NCI-H146 treated with DMSO at 0.1 percent for 48 hours (cell line): ENCODE results near the gene DDX54.
A peak's percentile ranks its signal among the peaks of the same experiment; 100 is the strongest.
"Not testable (repeated sequence)": the region's sequence is repeated elsewhere in the genome, so short reads cannot be mapped to it uniquely, and the experiment has no call there.

ENCODE experiments used
- DNase-seq: peaks from one replicate; lab custom pipeline; 2025; ENCODE audit not compliant: unreplicated experiment; lab: John Stamatoyannopoulos, UW

Gene DDX54

DNA sequence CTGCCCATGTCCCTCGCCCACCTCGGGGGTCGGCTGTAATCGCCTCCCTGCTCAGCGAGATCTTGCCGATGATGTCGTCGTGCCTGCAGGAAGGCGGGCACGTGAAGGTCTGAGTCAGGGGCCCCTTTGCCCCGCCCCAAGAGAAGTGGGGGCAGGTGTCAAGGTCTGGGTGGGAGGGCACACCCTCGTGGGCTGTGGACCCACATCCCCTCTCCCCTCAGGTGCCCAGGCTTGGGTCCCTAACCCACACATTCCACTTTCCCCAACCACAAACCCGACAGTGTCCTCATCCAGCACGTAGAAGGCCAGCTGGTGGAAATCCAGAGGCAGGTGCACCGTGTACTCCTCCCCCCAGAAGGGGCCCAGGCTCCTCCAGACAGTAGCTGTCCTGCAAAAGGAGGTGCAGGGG is 57.5 kb downstream of the DDX54 start:
- DNase-seq, result no peak

DNA sequence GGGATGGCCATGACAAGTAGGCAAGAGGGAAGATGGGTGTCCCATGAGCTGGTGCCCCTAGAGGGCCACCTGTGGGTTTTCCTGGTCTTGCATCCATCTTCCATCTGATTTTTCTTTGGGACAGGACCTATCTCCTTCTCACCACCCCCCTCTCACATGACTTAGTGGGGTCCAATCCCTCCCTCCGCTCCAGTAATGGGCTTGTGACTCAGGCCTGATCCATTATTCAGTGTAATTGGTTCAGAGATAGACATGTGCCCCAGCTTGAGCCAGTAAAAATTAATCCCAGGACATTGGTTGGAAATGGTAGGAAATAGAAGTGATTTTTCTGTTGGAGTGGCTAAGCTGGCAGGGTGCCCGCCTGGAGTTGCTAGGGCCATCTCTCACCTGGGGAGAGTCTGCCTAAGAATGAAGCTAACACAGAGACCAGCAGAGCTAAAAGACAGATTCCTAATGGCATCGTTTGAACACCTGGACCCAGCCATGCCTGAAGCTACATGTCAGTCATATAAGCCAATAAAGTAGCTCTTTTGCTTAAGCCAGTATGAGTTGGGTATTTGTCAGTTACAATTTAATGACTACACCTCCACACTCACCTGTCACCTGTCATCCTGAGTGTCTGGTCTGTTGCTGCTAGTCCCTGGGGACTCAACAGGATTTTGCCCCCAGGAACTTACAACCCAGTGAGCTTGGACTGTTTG is 64.5 kb downstream of the DDX54 start:
- DNase-seq, result peak; percentile 76

DNA sequence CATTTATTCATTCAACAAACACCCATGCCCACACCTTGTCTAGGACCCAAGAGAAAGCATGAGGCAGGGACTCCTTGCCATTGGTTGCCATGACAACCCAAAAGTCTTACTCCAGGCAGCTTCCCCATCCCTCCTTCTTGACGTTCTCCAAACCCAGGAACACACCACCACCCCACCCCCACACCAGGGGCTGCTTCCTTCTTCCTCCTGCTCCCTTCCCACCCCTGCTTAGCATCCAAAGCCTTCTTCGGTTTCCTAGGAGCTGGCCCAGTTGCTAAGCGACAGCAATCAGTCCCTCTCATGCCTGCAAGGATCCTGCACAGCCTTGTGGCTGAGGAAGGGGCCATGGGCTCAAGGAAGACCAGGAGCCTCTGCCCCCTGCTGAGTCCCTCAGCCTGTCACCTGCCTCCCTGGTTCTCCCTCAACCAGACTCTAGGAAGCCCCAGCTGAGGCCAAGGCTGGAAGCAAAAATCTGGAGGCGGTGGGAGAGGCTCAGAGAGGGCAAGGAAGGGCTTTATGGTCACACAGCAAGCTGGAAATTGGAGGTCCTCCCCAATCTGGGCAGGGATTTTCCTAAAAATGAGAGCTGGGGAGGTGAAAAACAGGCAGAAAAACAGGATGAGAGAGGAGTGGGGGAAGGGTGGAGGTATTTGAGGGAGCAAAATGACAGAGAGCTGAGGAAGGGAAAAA is 65.2 kb downstream of the DDX54 start:
- DNase-seq, result no peak

DNA sequence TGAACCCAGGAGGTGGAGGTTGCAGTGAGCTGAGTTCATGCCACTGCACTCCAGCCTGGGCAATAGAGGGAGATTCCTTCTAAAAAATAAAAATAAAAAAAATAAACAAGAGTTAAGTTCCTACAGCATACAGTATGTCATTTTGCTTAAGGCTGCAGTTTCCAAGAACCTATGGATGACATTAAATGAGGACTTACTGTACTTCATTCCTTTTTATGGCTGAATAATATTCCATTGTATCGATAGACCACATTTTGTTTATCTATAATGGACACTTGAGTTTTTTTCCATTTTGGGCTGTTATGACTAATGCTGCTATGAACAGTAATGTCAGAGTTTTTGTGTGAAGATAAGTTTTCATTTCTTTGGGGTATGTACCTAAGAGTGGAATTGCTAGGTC is 67.1 kb downstream of the DDX54 start:
- no peak for DNase-seq

DNA sequence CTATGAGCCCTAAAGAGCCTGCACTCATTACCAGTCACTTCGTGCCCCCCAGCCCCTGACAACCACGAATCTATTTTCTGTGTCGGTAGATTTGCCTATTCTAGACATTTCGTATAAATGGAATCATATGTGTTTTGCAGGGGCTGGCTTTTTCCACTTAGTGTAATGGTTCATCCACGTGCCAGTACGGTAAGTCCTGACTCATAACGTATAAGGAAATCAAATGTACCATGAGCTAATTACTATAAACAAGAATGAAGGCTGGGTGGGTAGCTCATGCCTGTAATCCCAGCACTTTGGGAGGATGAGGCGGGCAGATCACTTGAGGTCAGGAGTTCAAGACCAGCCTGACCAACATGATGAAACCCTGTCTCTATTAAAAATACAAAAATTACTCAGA is 67.6 kb downstream of the DDX54 start:
- not testable (repeated sequence) for DNase-seq

DNA sequence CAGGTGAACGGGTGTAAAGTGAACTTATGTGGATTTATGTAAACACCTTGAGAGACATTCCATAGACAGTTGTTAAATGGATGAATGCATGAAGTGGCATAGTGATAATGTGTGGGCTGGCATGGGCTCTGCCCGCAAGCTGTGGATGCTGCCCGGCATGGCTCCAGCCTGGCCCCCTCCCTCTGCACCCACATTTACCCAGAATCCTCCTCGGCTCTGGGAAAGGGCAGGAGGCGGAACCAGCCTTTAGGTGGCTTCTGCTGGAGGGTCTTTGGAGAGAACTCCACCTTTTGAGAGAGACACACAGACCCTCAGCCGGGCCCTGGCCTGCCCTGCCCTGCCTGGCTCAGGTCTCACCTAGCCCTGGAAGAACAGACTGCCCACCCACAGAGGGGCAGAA is 68.4 kb downstream of the DDX54 start:
- no peak for DNase-seq

DNA sequence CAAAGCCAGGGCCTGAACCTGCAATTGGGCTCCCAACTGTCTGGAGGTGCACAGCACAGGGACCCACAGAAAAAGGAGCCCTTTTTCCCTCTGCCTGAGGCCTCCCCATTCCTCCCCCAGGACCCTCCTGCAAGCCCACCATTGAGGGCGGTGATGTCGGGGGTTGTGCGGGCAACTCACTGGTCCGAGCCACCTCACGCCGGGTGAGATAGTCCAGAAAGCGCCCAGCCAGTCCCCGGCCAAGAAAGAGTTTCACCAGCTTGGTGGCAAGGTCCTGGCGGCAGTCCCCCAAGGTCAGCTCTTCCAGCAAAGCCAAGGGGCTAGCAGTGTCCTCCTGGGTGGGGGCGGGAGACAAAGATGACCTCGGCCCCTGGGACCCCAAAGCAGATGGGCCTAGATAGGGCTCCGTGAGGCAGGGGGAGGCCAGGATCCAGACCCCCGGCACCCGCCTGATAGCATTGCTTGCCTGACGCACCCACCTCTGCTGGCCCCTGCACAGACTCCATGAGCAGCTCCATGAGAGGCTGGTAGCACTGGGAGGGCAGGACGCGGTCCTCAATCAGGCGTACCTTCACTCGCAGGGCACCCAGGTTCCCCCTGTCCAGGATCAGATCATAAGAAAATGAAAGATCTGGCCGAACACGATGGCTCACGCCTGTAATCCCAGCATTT is 69.7 kb downstream of the DDX54 start:
- DNase-seq, result no peak

DNA sequence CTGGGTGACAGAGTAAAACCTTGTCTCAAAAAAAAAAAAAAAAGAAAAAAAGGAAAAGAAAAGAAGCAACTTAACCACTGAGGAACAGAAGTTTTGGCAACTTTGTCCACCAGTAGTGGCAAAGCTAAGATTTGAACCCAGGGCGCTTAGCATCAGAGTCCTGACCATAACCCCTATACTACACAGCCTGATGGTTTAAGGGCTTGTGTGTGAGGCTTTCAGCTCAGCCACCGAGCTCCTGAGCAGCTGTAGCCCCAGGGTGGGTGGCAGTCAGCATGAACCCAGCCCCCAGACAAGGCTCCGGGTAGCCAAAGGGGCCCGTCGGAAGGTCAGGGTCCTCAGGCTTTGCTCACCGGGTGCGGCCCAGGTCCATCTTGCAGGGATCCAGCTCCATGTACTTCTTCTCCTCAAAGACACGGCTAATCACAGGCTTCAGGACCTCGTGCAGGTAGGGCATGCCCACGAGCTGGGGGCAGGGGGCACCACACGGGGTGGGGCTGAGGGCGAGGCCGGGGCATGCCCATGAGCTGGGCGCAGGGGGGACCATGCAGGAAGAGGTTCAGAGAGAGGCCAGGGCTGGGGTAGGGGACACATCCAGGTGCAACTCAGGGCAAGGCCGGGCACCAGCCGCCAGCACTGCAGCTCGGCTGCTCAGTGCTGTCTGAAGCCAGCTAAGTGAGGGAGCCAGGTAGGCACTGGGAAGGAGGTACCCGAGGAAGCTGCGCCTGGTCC is 70.7 kb downstream of the DDX54 start:
- no peak for DNase-seq

DNA sequence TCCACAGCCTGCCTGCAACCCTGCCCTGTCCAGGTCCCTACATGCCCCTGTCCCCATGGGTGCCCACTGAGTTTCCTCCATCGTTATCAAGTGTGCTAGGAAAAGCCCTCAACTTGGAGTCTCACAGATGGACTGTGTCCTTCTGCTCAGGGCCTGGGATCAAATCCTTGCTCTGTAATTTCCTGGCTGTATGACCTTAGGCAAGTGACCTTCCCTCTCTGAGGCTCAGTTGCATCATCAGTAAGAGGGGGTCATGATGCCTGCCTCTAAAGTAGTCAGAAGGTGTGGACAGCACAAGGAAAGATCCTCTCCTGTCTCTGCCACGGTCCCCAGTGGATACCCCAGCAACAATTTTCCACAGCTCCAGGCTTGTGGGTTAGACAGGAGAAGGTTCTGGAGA is 71.9 kb downstream of the DDX54 start:
- no peak for DNase-seq

DNA sequence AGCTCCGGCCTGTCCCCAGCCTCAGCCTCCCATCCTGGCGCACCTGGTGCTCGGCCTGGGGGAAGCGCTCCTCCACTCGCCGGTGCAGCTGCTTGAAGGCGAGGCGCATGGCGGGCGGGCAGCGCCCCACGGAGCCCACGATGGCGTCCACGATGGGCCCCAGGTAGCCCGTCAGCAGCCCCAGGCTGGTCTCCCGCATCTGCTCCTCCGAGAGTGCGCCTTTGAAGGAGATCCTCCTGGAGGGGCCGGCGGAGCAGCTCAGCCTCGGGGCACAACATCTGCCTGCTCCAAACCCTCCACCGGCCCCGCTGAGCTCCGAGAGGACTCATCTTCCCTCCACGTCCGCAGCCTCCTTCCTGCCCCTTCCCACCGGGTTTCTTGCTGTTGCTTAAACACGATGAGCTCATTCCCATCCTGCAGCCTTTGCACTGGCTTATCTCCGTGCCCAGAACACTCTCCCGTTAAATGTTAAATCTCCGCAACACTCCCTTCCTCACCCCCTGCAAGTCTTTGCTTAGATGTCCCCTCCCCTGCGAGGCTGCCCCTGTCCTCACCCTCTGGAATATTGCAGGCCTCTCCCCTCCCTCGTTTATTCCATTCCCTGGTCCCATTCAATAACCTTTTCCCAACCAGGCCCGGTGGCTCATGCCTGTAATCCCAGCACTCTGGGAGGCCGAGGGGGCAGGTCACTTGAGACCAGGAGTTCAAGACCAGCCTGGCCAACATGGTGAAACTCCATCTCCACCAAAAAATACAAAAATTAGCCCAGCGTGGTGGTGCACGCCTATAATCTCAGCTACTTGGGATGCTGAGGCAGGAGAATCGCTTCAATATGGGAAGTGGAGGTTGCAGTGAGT is 73.0 kb downstream of the DDX54 start:
- DNase-seq, result no peak

DNA sequence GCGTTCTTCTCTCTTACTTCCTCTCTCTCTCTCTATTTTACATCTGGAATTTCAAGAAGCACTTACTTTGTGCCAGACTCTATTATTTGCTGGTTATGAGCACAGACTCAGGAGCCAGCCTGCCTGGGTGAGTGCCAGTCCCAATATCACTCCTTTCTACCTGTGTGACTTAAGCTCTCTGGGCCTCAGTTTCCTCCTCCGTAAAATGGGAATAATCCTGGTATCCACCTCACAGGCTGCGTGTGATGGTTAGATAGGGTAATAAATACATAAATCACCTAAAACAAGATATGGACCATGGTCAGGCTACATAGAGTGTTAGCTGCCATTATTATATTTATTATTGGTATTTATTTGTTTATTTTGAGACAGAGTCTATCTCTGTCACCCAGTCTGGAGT is 74.0 kb downstream of the DDX54 start:
- DNase-seq, result no peak

DNA sequence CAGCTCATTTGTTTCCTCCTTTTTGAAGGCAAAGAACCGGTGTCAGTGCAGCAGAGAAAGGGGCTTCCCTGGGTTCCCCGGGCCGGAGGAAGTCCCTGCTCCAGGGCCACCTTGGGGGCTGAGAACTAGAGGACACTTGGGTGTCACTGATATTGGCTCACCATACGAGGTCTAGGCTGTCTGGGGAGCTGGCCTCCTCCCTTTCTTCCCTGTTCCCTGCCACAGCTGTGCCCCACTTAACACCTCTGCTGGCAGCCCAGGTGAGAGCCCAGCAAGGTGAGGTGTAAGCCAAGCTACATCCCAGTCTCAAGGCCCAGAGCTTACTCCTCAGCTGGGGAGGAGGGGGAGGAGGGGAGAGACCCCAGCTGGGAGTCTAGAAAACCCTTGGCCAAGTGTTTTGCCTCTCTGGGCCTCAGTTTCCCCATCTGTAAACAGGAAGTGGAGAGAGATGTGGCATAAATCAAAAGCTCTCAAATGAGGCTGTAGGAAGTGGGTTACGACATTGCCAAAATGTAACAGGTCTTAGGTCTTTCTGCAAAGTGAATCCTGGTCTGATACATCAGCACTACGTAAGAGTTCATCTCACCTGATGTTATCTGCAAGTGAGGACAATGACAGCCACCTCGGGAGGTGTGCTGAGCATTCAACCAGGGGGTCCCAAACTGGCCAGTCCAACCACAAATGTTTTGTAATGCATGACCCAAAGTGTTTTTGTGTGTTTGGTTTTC is 75.2 kb downstream of the DDX54 start:
- DNase-seq, result no peak

DNA sequence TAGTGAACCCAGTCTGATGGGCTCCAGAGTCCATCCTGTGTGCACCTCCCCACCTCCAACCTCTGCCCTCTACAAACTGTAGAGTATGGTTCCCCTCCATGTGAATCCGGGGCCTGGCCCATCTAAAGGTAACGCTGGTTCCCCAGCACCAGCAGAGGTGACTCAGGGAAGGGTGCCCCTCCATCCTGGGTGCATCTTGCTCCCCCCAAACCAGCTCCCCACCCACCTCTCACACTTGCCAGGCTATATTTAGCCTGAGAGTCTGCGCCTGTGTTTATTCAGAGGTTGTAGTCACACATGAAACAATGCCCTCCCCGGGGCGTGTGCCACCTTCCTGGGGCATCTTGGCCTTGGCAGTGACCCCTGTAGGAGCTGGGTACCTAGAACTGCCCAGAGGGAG is 75.9 kb downstream of the DDX54 start:
- DNase-seq, result no peak

DNA sequence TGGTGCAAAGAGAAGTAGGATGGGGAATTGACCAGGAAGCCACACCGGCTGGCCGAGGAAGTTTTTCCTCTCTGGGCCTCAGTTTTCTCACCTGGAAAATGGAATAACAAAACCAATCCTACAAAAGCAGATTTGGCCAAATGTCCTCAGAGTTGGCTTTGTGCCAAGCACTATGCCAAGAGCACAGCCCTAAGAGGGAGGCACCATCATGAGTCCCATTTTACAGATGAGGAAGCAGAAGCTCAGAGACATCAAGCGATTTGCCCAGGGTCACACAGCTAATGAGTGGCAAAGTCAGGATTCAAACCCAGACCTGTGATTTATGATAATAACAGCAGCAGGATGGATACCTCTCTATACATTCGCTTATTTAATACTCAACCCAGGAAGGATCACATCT is 77.0 kb downstream of the DDX54 start:
- no peak for DNase-seq
